GM08714 (cell line): ENCODE measurements around the gene FGD6.

ENCODE experiments used
- H3K4me3 ChIP-seq: fragments of 200-500 bp; sonication (Bioruptor generic); 2 replicates; pipeline ENCODE4 v1.5.1; 2014; ENCODE audit warnings: mild to moderate bottlenecking, low read length, inconsistent platforms
- ZNF274 ChIP-seq: IDR thresholded peaks from 2 replicates; pipeline ENCODE4 v1.6.1; 2012; ENCODE audit warnings: mild to moderate bottlenecking, low read depth, low read length

Gene FGD6

GRCh38 chr12:95217377-95218149 is at the start of gene FGD6, which contains the start of gene VEZT:
FGD6 (minus strand) TSS chr12:95217467; CDS start chr12:95217240, 227 bp downstream.
VEZT (plus strand) TSS chr12:95217807; CDS start chr12:95217851, 44 bp downstream.
- H3K4me3 ChIP-seq: peak within 1 kb of the TSS; percentile 91
- no peak for TF ChIP-seq ZNF274

- H3K4me3 ChIP-seq: no peak overlapping the region
- TF ChIP-seq ZNF274: no peak
Measured at GRCh38 chr12:95266254-95266653, 49.0 kb upstream of the FGD6 start.

- no peak for TF ChIP-seq ZNF274
- H3K4me3 ChIP-seq: no peak overlapping the region
Measured at GRCh38 chr12:95265765-95266164, 48.5 kb upstream of the FGD6 start.

GRCh38 chr12:95262808-95263207 is 45.5 kb upstream of the FGD6 start:
- no peak for TF ChIP-seq ZNF274

DNA sequence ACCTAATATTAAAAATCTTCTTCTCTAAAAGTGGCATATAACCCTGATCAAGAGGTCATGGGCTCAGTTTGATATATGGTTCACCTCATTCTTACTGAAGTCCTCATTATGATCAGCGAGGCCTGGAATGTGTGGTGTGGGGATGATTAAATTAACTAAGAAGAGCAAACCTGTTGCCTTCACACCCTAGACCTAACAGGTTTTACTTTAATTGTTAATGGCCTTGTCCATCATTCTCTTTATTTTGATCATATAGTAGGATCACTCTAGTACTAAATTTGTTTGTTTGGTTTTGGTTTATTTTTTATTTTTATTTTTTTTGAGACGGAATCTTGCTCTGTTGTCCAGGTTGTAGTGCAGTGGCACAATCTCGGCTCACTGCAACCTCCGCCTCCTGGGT is 43.8 kb upstream of the FGD6 start:
- no peak for TF ChIP-seq ZNF274
- H3K4me3 ChIP-seq: no peak overlapping the region

More at GRCh38 chr12:95262808-95263207, 45.5 kb upstream of the FGD6 start:
- H3K4me3 ChIP-seq: no peak overlapping the region

GRCh38 chr12:95259368-95259767 is 42.1 kb upstream of the FGD6 start:
- H3K4me3 ChIP-seq: no peak overlapping the region
- TF ChIP-seq ZNF274: no peak

DNA sequence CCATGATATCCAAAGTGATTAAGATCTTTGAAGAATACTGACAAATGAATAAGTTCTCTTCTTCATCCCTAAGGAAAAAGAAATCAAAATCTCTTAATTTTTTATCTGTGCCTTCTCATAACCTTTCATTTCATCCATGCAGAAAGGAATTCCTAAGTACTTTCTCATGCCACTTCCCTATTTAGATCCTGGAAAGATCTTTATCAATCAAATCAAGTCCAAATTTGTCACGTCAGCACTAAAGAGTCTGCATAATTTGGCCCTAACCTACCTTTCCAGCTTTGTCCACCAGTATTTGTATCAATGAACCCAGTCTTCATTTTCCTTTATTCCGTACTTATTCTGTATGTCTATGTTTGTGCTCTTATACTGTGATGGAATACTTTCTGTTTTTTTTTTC is 41.5 kb upstream of the FGD6 start:
- TF ChIP-seq ZNF274: no peak
- H3K4me3 ChIP-seq: no peak overlapping the region

DNA sequence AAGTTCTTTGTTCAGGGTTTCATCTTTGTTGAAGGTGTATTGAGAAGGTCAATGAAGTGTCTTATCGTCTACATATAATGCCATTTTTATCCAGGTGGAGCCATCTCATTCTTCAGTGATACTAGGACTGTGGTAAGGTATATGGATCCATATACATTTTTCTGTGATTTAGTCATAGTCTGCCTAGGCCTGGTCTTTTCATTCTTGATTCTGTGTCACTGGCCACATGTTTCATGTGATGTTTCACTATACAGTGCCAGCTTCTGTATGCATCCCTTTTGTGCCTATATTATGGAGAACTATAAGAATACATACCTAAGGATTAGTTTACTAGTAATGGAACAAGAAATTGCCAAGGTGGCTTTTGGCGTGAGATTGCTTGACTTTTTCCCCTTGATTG is 40.9 kb upstream of the FGD6 start:
- TF ChIP-seq ZNF274: no peak
- no peak overlapping the region for H3K4me3 ChIP-seq

DNA sequence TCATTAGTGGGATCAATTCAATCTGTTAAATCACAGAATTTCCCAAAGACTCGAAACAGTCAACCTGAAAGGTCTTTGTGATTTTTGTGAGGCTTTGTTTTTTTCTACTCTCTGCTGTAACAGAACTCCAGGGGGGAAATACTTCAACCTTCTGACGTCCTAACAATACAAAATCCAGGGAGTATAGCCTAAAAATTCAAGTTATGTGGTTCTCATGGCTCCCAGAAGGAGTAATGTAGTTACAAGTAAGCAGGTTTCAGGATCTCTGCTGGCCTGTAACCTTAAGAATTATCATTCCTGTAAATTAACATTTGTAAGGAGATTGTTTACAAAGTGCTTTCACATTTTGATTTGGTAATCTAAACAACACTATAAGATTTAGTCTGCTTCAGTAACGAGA is 40.3 kb upstream of the FGD6 start:
- TF ChIP-seq ZNF274: no peak
- no peak overlapping the region for H3K4me3 ChIP-seq

- no peak for TF ChIP-seq ZNF274
Measured at GRCh38 chr12:95253386-95253785, 36.1 kb upstream of the FGD6 start.

GRCh38 chr12:95248604-95249360 is 31.5 kb upstream of the FGD6 start:
- no peak overlapping the region for H3K4me3 ChIP-seq
- TF ChIP-seq ZNF274: no peak

More at GRCh38 chr12:95253386-95253785, 36.1 kb upstream of the FGD6 start:
- no peak overlapping the region for H3K4me3 ChIP-seq

- no peak overlapping the region for H3K4me3 ChIP-seq
- no peak for TF ChIP-seq ZNF274
Measured at GRCh38 chr12:95248095-95248494, 30.8 kb upstream of the FGD6 start.

DNA sequence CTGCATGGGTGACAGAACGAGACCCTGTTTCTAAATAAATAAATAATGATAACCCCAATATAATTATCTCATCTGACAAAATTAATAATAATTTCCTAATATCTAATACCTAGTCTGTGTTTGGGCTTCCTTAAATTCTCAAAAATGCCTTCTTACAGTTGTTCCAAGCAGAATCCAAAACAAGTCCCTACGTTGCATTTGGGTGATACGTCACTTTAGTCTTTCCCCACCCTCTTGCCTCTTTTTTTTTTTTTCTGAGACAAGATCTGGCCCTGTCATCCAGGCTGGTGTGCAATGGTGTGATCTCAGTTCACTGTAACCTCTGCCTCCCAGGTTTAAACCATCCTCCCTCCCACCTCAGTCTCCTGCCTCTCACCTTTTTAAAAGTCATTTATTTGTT is 27.1 kb upstream of the FGD6 start:
- no peak for TF ChIP-seq ZNF274
- H3K4me3 ChIP-seq: no peak overlapping the region

DNA sequence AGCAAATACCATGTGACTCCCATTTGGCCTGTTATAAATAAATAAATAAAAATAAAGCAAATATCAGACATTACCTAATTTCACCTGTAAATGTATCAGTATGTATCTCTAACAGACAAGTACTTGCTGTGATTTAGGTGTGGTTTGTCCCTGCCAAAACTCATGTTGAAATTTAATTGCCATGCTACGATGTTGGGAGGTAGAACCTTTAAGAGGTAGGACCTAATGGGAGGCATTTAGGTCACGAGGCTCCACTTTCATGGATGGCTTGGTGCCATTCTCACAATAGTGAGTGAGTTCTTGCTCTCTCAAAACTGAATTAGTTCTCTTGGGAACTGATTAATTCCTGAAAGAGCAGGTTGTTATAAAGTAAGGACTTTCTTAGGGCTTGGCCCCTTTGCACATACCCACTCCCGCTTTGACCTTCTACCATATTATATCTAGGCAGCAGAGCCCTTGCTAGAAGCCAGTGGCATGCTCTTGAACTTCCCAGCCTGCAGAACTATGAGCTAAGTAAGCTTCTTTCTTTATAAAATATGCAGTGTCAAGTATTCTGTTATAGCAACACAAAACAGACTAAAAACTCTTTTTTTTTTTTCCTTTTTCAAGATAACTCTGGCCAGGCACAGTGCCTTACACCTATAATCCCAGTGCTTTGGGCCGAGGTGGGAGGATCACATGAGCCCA is 26.4 kb upstream of the FGD6 start:
- no peak for TF ChIP-seq ZNF274
- no peak overlapping the region for H3K4me3 ChIP-seq
